GM12891 (cell line): ENCODE measurements around the gene RYR3.

ENCODE experiments used
- POLR2A ChIP-seq: IDR thresholded peaks from 2 replicates; pipeline ENCODE4 v1.6.1; 2011; ENCODE audit warnings: low read depth, low read length, control low read depth
- POLR2AphosphoS5 ChIP-seq: IDR thresholded peaks from 2 replicates; pipeline ENCODE4 v1.6.1; 2011; ENCODE audit warnings: low read depth, low read length, control low read depth
- POU2F2 ChIP-seq: IDR thresholded peaks from 2 replicates; pipeline ENCODE4 v1.6.1; 2011; ENCODE audit warnings: low read depth, mild to moderate bottlenecking, control low read depth, low read length, moderate library complexity
- TAF1 ChIP-seq: IDR thresholded peaks from 2 replicates; pipeline ENCODE4 v1.6.1; 2011; ENCODE audit warnings: low read depth, low read length, control low read depth

GRCh38 chr15:33778852-33779251 is 468.1 kb downstream of the RYR3 start:
- no peak for TF ChIP-seq POLR2AphosphoS5
- TF ChIP-seq POLR2A: no peak
- no peak for TF ChIP-seq TAF1
- TF ChIP-seq POU2F2: no peak
